MM.1S (cell line): ENCODE measurements around the gene CCDC80.

Experiments used
- DNase-seq: peaks from one replicate; pipeline ENCODE4 v3.0.0-alpha.2; 2015
- H2AFZ ChIP-seq: fragments of 300-600 bp; sonication (generic); 2 replicates; pipeline ENCODE4 v1.6.0; 2016; ENCODE audit warnings: antibody characterized with exemption, low read length
- H3F3A ChIP-seq: fragments of 300-600 bp; sonication (generic); 2 replicates; pipeline ENCODE4 v1.6.1; 2016; ENCODE audit warnings: mild to moderate bottlenecking, antibody characterized with exemption, low read length, moderate library complexity, mixed read lengths; ENCODE audit not compliant: insufficient read depth
- H3K27ac ChIP-seq: fragments of 300-600 bp; sonication (generic); 2 replicates; pipeline ENCODE4 v1.5.1; 2016; ENCODE audit warnings: mild to moderate bottlenecking, low read length
- H3K27me3 ChIP-seq: fragments of 300-600 bp; sonication (generic); replicated peaks from 2 replicates; pipeline ENCODE4 v1.6.0; 2016; ENCODE audit warnings: low read length; ENCODE audit not compliant: insufficient read depth
- H3K36me3 ChIP-seq: fragments of 300-600 bp; sonication (generic); replicated peaks from 2 replicates; pipeline ENCODE4 v1.6.1; 2016; ENCODE audit warnings: mild to moderate bottlenecking, low read length, mixed read lengths; ENCODE audit not compliant: insufficient read depth
- H3K4me1 ChIP-seq: fragments of 300-600 bp; sonication (generic); 2 replicates; pipeline ENCODE4 v1.6.1; 2016; ENCODE audit warnings: low read length, mixed read lengths
- H3K4me2 ChIP-seq: fragments of 300-600 bp; sonication (generic); 2 replicates; pipeline ENCODE4 v1.6.0; 2016; ENCODE audit warnings: low read depth, low read length
- H3K4me3 ChIP-seq: fragments of 300-600 bp; sonication (generic); 2 replicates; pipeline ENCODE4 v1.5.1; 2016; ENCODE audit warnings: low read length, mixed read lengths
- H3K79me2 ChIP-seq: fragments of 300-600 bp; sonication (generic); 2 replicates; pipeline ENCODE4 v1.6.1; 2016; ENCODE audit warnings: mixed run types, low read length, mixed read lengths
- H3K9ac ChIP-seq: fragments of 300-600 bp; sonication (generic); 2 replicates; pipeline ENCODE4 v1.6.1; 2016; ENCODE audit warnings: low read length, mixed read lengths
- H3K9me2 ChIP-seq: fragments of 300-600 bp; sonication (generic); replicated peaks from 2 replicates; pipeline ENCODE4 v1.6.1; 2016; ENCODE audit warnings: mild to moderate bottlenecking, low read length, mixed read lengths; ENCODE audit not compliant: insufficient read depth
- H3K9me3 ChIP-seq: fragments of 300-600 bp; sonication (generic); replicated peaks from 2 replicates; pipeline ENCODE4 v1.6.1; 2016; ENCODE audit warnings: mild to moderate bottlenecking, low read length, mixed read lengths; ENCODE audit not compliant: insufficient read depth
- H4K20me1 ChIP-seq: fragments of 300-600 bp; sonication (generic); 2 replicates; pipeline ENCODE4 v1.6.1; 2016; ENCODE audit warnings: mild to moderate bottlenecking, low read length, moderate library complexity, mixed read lengths; ENCODE audit not compliant: insufficient read depth
- EZH2 ChIP-seq: fragments of 300-600 bp; sonication (generic); optimal IDR thresholded peaks from 2 replicates; pipeline ENCODE3; 2017; ENCODE audit warnings: low read depth, mild to moderate bottlenecking, antibody characterized with exemption, low read length, mixed read lengths
- EZH2phosphoT487 ChIP-seq: fragments of 300-600 bp; sonication (generic); IDR thresholded peaks from 2 replicates; pipeline ENCODE4 v1.6.1; 2018; ENCODE audit warnings: antibody characterized with exemption, low read length
- TF ChIP-seq, protein P1 (sequence below): fragments of 300-600 bp; sonication (generic); IDR thresholded peaks from 2 replicates; pipeline ENCODE4 v1.5.1; 2016; ENCODE audit warnings: antibody characterized with exemption, low read length, mixed read lengths

Gene CCDC80

DNA sequence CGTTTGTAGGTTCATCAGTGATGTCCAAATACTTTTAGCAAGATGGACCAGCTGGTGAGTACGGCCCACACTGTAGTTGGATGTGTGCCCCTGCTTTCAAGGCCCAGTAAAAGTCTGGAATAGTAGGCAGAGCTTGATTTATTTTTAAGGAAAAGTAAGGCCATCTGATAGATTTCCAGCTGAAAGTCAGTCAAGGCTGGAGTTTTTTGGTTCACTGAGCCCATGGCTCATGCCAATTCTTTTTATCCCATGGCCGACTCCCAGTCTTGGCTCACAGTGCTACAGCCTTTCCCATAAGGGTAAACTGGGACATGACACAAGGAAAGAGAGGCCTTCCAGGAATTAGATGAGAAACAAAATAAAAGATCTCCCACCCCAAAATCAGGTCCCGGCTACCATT, 13.5 kb downstream of the CCDC80 start:
- no peak for DNase-seq
- Histone ChIP-seq H3K4me3 (no peak overlapping the region), H3K27ac (no peak overlapping the region), H3K9ac (no peak overlapping the region), H3K79me2 (no peaks in the 10 kb centered on the region), H3F3A (no peaks in the 10 kb centered on the region), H3K27me3 (no peaks in the 10 kb centered on the region), H3K4me2 (no peak overlapping the region), H2AFZ (no peak overlapping the region), H4K20me1 (no peaks in the 10 kb centered on the region), H3K9me2 (no peaks in the 10 kb centered on the region), H3K9me3 (no peaks in the 10 kb centered on the region), H3K36me3 (no peaks in the 10 kb centered on the region), H3K4me1 (no peaks in the 10 kb centered on the region)
- TF ChIP-seq EZH2phosphoT487 (no peak), EZH2 (no peak)
- TF ChIP-seq, protein P1, sequence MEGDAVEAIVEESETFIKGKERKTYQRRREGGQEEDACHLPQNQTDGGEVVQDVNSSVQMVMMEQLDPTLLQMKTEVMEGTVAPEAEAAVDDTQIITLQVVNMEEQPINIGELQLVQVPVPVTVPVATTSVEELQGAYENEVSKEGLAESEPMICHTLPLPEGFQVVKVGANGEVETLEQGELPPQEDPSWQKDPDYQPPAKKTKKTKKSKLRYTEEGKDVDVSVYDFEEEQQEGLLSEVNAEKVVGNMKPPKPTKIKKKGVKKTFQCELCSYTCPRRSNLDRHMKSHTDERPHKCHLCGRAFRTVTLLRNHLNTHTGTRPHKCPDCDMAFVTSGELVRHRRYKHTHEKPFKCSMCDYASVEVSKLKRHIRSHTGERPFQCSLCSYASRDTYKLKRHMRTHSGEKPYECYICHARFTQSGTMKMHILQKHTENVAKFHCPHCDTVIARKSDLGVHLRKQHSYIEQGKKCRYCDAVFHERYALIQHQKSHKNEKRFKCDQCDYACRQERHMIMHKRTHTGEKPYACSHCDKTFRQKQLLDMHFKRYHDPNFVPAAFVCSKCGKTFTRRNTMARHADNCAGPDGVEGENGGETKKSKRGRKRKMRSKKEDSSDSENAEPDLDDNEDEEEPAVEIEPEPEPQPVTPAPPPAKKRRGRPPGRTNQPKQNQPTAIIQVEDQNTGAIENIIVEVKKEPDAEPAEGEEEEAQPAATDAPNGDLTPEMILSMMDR: no peak

DNA sequence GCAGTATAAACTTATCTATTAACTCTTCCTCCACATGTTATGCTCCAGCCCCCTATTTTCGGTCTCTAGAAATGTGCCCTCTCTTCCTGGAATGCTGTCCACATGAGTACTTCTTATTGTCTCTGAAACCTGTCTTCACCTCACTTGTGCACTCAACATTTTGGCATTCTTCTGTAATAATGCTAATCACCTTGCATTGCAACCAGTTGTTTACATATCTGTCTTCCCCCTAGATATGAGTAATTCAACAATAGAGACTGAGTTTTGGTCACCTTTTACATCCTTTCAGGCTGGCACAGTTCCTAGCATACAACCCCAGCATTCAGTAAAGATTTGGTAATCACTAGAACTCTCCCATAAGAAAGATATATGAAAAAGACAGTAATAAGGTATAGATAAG, 17.2 kb downstream of the CCDC80 start:
- DNase-seq: no peak

GRCh38 chr3:112623213-112623612, 17.7 kb downstream of the CCDC80 start:
- Histone ChIP-seq H3K9ac (no peak overlapping the region), H3K4me3 (no peak overlapping the region), H3K4me2 (no peak overlapping the region), H3F3A (no peaks in the 10 kb centered on the region), H3K9me2 (no peaks in the 10 kb centered on the region), H2AFZ (no peak overlapping the region), H3K79me2 (no peaks in the 10 kb centered on the region), H3K4me1 (no peaks in the 10 kb centered on the region; the same call in 1 of the 2 replicates), H3K36me3 (no peaks in the 10 kb centered on the region), H4K20me1 (no peaks in the 10 kb centered on the region), H3K9me3 (no peaks in the 10 kb centered on the region), H3K27me3 (no peaks in the 10 kb centered on the region), H3K27ac (no peak overlapping the region)
- TF ChIP-seq EZH2phosphoT487 (no peak), EZH2 (no peak)
- TF ChIP-seq, protein P1: no peak
- no peak for DNase-seq

More for the DNA sequence above, 17.2 kb downstream of the CCDC80 start:
- Histone ChIP-seq H3K4me2 (no peak overlapping the region), H4K20me1 (no peaks in the 10 kb centered on the region), H3K9me2 (no peaks in the 10 kb centered on the region), H3K79me2 (no peaks in the 10 kb centered on the region), H3K27me3 (no peaks in the 10 kb centered on the region), H3K27ac (no peak overlapping the region), H3K9me3 (no peaks in the 10 kb centered on the region), H2AFZ (no peak overlapping the region), H3K9ac (no peak overlapping the region), H3K4me3 (no peak overlapping the region), H3K36me3 (no peaks in the 10 kb centered on the region), H3F3A (no peaks in the 10 kb centered on the region), H3K4me1 (no peaks in the 10 kb centered on the region; the same call in 1 of the 2 replicates)
- TF ChIP-seq EZH2phosphoT487 (no peak), EZH2 (no peak)
- TF ChIP-seq, protein P1: no peak
